GM21515 (cell line): Measurements from ENCODE around the gene BAZ2B.

ENCODE experiments used
- ATAC-seq: cut with Tn5 transposase; IDR thresholded peaks from one replicate; pipeline ENCODE4 v1.9.1; 2021; ENCODE audit not compliant: unreplicated experiment

The BAZ2B gene

GRCh38 chr2:159351977-159352376, 264.4 kb downstream of the BAZ2B start:
- ATAC-seq: no peak

GRCh38 chr2:159349674-159350299, 266.6 kb downstream of the BAZ2B start:
- no peak for ATAC-seq

- no peak for ATAC-seq
These were observed 289.6 kb downstream of the BAZ2B start for GRCh38 chr2:159326569-159327255.

GRCh38 chr2:159322419-159322818, 293.9 kb downstream of the BAZ2B start:
- ATAC-seq: no peak

GRCh38 chr2:159317392-159318088, 298.8 kb downstream of the BAZ2B start:
- no peak for ATAC-seq

GRCh38 chr2:159307942-159308341, 308.4 kb downstream of the BAZ2B start:
- no peak for ATAC-seq

GRCh38 chr2:159300586-159300985, 315.8 kb downstream of the BAZ2B start:
- ATAC-seq: no peak

- no peak for ATAC-seq
These were observed 317.4 kb downstream of the BAZ2B start for GRCh38 chr2:159298967-159299366.

GRCh38 chr2:159297042-159297707, 319.2 kb downstream of the BAZ2B start:
- ATAC-seq: no peak

- ATAC-seq: no peak
These were observed 324.2 kb downstream of the BAZ2B start for GRCh38 chr2:159292157-159292556.

GRCh38 chr2:159290289-159290907, 325.9 kb downstream of the BAZ2B start:
- no peak for ATAC-seq

GRCh38 chr2:159287733-159288132, 328.6 kb downstream of the BAZ2B start:
- ATAC-seq: no peak

GRCh38 chr2:159286709-159287441, 329.5 kb downstream of the BAZ2B start:
- ATAC-seq: peak; percentile 96

- no peak for ATAC-seq
These were observed 330.2 kb downstream of the BAZ2B start, which contains the start of gene WDSUB1 for GRCh38 chr2:159285929-159286708. Gene WDSUB1, minus strand, starts transcription at chr2:159286703. Its CDS starts 3,634 bp downstream, at chr2:159283069.

- no peak for ATAC-seq
These were observed 330.9 kb downstream of the BAZ2B start for GRCh38 chr2:159285433-159285832.

GRCh38 chr2:159283529-159283928, 332.8 kb downstream of the BAZ2B start:
- ATAC-seq: no peak

GRCh38 chr2:159281002-159281401, 335.3 kb downstream of the BAZ2B start:
- ATAC-seq: no peak

GRCh38 chr2:159279700-159280099, 336.6 kb downstream of the BAZ2B start:
- no peak for ATAC-seq

GRCh38 chr2:159275111-159275510, 341.2 kb downstream of the BAZ2B start:
- no peak for ATAC-seq

- ATAC-seq: no peak
These were observed 344.2 kb downstream of the BAZ2B start for GRCh38 chr2:159272156-159272555.
